Breast epithelium (tissue), 3 donors: Measurements from ENCODE around the gene TAF5L.
"Not testable (repeated sequence)": the region's sequence is repeated elsewhere in the genome, so short reads cannot be mapped to it uniquely, and the experiment has no call there.

ENCODE experiments used
- POLR2AphosphoS5 ChIP-seq, 3 donors: sonication (generic); formaldehyde crosslinking; IDR thresholded peaks; one replicate each; pipeline ENCODE4 v1.6.1; 2017; ENCODE audit warnings: antibody characterized with exemption in 3 of 3
- TF ChIP-seq, protein P1 (sequence below), 3 donors: fragments of 450-650 bp; IDR thresholded peaks; one replicate each; pipeline ENCODE4 v1.5.1; 2016 to 2017; ENCODE audit warnings: antibody characterized with exemption in 3 of 3, mild to moderate bottlenecking in 3 of 3, moderate library complexity in 3 of 3

DNA sequence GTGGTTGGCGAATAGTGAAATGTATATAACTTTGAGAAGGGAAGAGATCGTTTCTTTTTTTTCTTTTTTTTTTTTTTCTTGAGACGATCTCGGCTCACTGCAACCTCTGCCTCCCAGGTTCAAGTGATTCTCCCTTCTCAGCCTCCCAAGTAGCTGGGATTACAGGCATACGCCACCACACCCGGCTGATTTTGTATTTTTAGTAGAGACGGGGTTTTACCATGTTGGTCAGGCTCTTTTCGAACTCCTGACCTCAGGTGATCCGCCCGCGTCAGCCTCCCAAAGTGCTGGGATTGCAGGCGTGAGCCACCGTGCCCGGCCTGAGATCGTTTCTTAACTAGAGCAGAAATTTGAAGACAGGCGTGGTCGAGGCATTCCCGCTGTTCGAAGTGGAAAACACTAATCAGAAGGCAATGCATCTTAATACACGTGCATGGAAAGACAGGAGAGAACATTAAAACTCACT is 66.6 kb downstream of the TAF5L start:
- TF ChIP-seq POLR2AphosphoS5 (IDR thresholded peaks at IDR 0.05): not testable (repeated sequence)
- TF ChIP-seq, protein P1, sequence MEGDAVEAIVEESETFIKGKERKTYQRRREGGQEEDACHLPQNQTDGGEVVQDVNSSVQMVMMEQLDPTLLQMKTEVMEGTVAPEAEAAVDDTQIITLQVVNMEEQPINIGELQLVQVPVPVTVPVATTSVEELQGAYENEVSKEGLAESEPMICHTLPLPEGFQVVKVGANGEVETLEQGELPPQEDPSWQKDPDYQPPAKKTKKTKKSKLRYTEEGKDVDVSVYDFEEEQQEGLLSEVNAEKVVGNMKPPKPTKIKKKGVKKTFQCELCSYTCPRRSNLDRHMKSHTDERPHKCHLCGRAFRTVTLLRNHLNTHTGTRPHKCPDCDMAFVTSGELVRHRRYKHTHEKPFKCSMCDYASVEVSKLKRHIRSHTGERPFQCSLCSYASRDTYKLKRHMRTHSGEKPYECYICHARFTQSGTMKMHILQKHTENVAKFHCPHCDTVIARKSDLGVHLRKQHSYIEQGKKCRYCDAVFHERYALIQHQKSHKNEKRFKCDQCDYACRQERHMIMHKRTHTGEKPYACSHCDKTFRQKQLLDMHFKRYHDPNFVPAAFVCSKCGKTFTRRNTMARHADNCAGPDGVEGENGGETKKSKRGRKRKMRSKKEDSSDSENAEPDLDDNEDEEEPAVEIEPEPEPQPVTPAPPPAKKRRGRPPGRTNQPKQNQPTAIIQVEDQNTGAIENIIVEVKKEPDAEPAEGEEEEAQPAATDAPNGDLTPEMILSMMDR (IDR thresholded peaks at IDR 0.05): not testable (repeated sequence)
